Panc1 (cell line): ENCODE results near the gene PELI2. TPM values are rescaled to one million over a fixed set of nuclear protein-coding genes. Genes with fewer than 3 reads are reported as not detected.

ENCODE experiments used
- ATAC-seq: fragments of 200-7000 bp; cut with Tn5 transposase; 2 replicates; pipeline ENCODE4 v1.9.1; 2020; ENCODE audit warnings: mild to moderate bottlenecking, moderate library complexity
- BruUV-seq: library from RNA; stranded (reverse); fragments of 400-500 nt; replicated peaks from 2 replicates; lab custom pipeline; 2021; lab: Mats Ljungman, UMichigan
- CTCF ChIA-PET: fragments of 300-600 bp; sonication (Branson Sonifier 250); formaldehyde crosslinking; loops from one replicate; lab custom pipeline; 2022; ENCODE audit warnings: antibody characterized with exemption; lab: Charles Lee
- POLR2A ChIA-PET: fragments of 300-600 bp; sonication (Branson Sonifier 250); formaldehyde crosslinking; loops from one replicate; lab custom pipeline; 2022; ENCODE audit warnings: antibody characterized with exemption; lab: Charles Lee
- DNase-seq: peaks from one replicate; pipeline ENCODE4 v3.0.0-alpha.2; 2010; ENCODE audit warnings: low read depth, low spot score
- H3K27ac ChIP-seq: 2 replicates; pipeline ENCODE4 v1.5.1; 2011; ENCODE audit warnings: mild to moderate bottlenecking, low read length, inconsistent platforms
- H3K27me3 ChIP-seq: fragments of 200-500 bp; sonication (Bioruptor generic); 2 replicates; pipeline ENCODE4 v1.6.0; 2014; ENCODE audit warnings: low read length, inconsistent platforms; ENCODE audit not compliant: control insufficient read depth, insufficient read depth
- H3K36me3 ChIP-seq: fragments of 200-500 bp; sonication (Bioruptor generic); 2 replicates; pipeline ENCODE4 v1.5.1; 2014; ENCODE audit warnings: inconsistent platforms, mild to moderate bottlenecking, low read length, moderate library complexity; ENCODE audit not compliant: control insufficient read depth, insufficient read depth
- H3K4me1 ChIP-seq: 2 replicates; pipeline ENCODE4 v1.5.1; 2011; ENCODE audit warnings: inconsistent platforms, mild to moderate bottlenecking, low read length, moderate library complexity; ENCODE audit not compliant: control insufficient read depth, insufficient read depth
- H3K4me3 ChIP-seq, 2 experiments: 2 replicates each; pipeline ENCODE4 v1.5.1; 2011 to 2012; ENCODE audit warnings: low read depth in 2 of 2, low read length in 2 of 2, mild to moderate bottlenecking in 2 of 2, inconsistent platforms in 1 of 2, moderate library complexity in 1 of 2
- H3K9me3 ChIP-seq: fragments of 200-500 bp; sonication (Bioruptor generic); 2 replicates; pipeline ENCODE4 v1.5.1; 2014; ENCODE audit warnings: low read depth, mild to moderate bottlenecking, inconsistent platforms, low read length, moderate library complexity; ENCODE audit not compliant: control insufficient read depth, insufficient read depth
- POLR2AphosphoS5 ChIP-seq: IDR thresholded peaks from 2 replicates; pipeline ENCODE4 v1.6.1; 2012; ENCODE audit warnings: mild to moderate bottlenecking, low read depth, low read length, moderate library complexity
- SIN3A ChIP-seq: IDR thresholded peaks from 2 replicates; pipeline ENCODE4 v1.6.1; 2012; ENCODE audit warnings: low read depth, mild to moderate bottlenecking, low read length, moderate library complexity, borderline replicate concordance; ENCODE audit not compliant: insufficient read depth
- TCF7L2 ChIP-seq: IDR thresholded peaks from 2 replicates; pipeline ENCODE4 v1.6.1; 2011; ENCODE audit warnings: mild to moderate bottlenecking, low read depth, low read length, inconsistent platforms
- in situ Hi-C: cut with HindIII; loops from 2 replicates; pipeline ENCODE4 v1.10.0; 2016; ENCODE audit warnings: low sequenced_read_pairs, low pct_unique_long_range_greater_than_20kb
- intact Hi-C: fragments of 100-400 bp; cut with micrococcal nuclease; formaldehyde crosslinking; loops from one replicate; pipeline ENCODE4 v1.10.0; 2022; ENCODE audit not compliant: unreplicated experiment
- total RNA-seq: library from RNA; stranded (reverse); gene quantifications from one replicate; pipeline ENCODE4 v1.2.1, GENCODE V29; 2021; ENCODE audit not compliant: unreplicated experiment
- TF ChIP-seq, protein P1 (sequence below), 2 experiments: IDR thresholded peaks; 2 replicates each; pipeline ENCODE4 v1.6.1; 2011 to 2012; ENCODE audit warnings: low read depth in 2 of 2, control low read depth in 1 of 2, low read length in 1 of 2, mild to moderate bottlenecking in 1 of 2, moderate library complexity in 1 of 2; ENCODE audit not compliant: insufficient read depth in 1 of 2
- TF ChIP-seq, protein P2 (sequence below): fragments of 450-650 bp; IDR thresholded peaks from 2 replicates; pipeline ENCODE4 v1.5.1; 2017; ENCODE audit warnings: mild to moderate bottlenecking

The PELI2 gene
- total RNA-seq, 1 experiment from 2014 or later: 0.28 TPM

- intact Hi-C loops: no loop called here
- no peaks in the 10 kb centered on the region for H3K36me3 ChIP-seq
- H3K9me3 ChIP-seq: no peaks in the 10 kb centered on the region
- DNase-seq (no peak), ATAC-seq (no peak)
- ChIA-PET POLR2A (no interaction called here), CTCF (no interaction called here)
- H3K4me3 ChIP-seq: no peak overlapping the region
- in situ Hi-C loops: no loop called here
- H3K4me1 ChIP-seq: no peaks in the 10 kb centered on the region
- H3K27ac ChIP-seq: no peak overlapping the region
- H3K27me3 ChIP-seq: no peaks in the 10 kb centered on the region; the same call in 1 of the 2 replicates
- TF ChIP-seq SIN3A: no peak
- no TSS peak for BruUV-seq
Observed at GRCh38 chr14:56278383-56278782, 160.2 kb downstream of the PELI2 start.

DNA sequence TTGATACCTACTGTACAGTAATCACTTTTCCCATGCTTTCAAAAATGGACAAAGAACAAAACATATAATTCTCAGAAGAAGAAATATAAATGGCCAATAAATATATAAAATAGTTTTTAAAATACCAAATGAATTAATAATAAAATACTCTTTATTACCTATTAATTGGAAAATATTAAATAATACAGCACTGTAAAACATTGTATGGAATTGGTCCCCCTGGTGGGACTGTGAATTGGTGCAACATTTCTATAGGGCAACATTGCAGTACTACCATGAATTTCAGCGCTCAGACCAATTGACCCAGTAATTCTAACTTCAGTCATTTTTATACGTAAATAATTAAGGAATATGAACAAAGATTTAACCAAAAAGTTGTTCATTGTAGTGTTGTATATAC, 162.6 kb downstream of the PELI2 start:
- TF ChIP-seq SIN3A (no peak), TCF7L2 (no peak), POLR2AphosphoS5 (no peak)
- TF ChIP-seq, protein P1, sequence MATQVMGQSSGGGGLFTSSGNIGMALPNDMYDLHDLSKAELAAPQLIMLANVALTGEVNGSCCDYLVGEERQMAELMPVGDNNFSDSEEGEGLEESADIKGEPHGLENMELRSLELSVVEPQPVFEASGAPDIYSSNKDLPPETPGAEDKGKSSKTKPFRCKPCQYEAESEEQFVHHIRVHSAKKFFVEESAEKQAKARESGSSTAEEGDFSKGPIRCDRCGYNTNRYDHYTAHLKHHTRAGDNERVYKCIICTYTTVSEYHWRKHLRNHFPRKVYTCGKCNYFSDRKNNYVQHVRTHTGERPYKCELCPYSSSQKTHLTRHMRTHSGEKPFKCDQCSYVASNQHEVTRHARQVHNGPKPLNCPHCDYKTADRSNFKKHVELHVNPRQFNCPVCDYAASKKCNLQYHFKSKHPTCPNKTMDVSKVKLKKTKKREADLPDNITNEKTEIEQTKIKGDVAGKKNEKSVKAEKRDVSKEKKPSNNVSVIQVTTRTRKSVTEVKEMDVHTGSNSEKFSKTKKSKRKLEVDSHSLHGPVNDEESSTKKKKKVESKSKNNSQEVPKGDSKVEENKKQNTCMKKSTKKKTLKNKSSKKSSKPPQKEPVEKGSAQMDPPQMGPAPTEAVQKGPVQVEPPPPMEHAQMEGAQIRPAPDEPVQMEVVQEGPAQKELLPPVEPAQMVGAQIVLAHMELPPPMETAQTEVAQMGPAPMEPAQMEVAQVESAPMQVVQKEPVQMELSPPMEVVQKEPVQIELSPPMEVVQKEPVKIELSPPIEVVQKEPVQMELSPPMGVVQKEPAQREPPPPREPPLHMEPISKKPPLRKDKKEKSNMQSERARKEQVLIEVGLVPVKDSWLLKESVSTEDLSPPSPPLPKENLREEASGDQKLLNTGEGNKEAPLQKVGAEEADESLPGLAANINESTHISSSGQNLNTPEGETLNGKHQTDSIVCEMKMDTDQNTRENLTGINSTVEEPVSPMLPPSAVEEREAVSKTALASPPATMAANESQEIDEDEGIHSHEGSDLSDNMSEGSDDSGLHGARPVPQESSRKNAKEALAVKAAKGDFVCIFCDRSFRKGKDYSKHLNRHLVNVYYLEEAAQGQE (IDR thresholded peaks at IDR 0.05; ENCODE audit: insufficient read depth in 1 of 2, low read depth in 2 of 2, low read length in 1 of 2): no peak
- TF ChIP-seq, protein P2, sequence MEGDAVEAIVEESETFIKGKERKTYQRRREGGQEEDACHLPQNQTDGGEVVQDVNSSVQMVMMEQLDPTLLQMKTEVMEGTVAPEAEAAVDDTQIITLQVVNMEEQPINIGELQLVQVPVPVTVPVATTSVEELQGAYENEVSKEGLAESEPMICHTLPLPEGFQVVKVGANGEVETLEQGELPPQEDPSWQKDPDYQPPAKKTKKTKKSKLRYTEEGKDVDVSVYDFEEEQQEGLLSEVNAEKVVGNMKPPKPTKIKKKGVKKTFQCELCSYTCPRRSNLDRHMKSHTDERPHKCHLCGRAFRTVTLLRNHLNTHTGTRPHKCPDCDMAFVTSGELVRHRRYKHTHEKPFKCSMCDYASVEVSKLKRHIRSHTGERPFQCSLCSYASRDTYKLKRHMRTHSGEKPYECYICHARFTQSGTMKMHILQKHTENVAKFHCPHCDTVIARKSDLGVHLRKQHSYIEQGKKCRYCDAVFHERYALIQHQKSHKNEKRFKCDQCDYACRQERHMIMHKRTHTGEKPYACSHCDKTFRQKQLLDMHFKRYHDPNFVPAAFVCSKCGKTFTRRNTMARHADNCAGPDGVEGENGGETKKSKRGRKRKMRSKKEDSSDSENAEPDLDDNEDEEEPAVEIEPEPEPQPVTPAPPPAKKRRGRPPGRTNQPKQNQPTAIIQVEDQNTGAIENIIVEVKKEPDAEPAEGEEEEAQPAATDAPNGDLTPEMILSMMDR: no peak
- H3K27me3 ChIP-seq: no peaks in the 10 kb centered on the region; the same call in 1 of the 2 replicates
- H3K4me1 ChIP-seq: no peaks in the 10 kb centered on the region
- no peaks in the 10 kb centered on the region for H3K36me3 ChIP-seq
- BruUV-seq: no TSS peak
- no peaks in the 10 kb centered on the region for H3K9me3 ChIP-seq
- no peak overlapping the region for H3K4me3 ChIP-seq
- no peak for DNase-seq
- H3K27ac ChIP-seq: no peak overlapping the region
- CTCF ChIA-PET: no interaction called here
- POLR2A ChIA-PET: no interaction called here
- no peak for ATAC-seq
- in situ Hi-C loops: no loop called here
- intact Hi-C loops: no loop called here

- CTCF ChIA-PET: no interaction called here
- Histone ChIP-seq H3K27ac (no peak overlapping the region), H3K4me3 (no peak overlapping the region), H3K9me3 (no peaks in the 10 kb centered on the region), H3K4me1 (no peaks in the 10 kb centered on the region), H3K27me3 (no peaks in the 10 kb centered on the region; the same call in 1 of the 2 replicates), H3K36me3 (no peaks in the 10 kb centered on the region)
- no TSS peak for BruUV-seq
- intact Hi-C loops: no loop called here
- ATAC-seq (no peak), DNase-seq (no peak)
- POLR2A ChIA-PET: no interaction called here
- TF ChIP-seq, protein P2: no peak
- TF ChIP-seq POLR2AphosphoS5: no peak
- TF ChIP-seq TCF7L2: no peak
- TF ChIP-seq, protein P1 (IDR thresholded peaks at IDR 0.05; ENCODE audit: insufficient read depth in 1 of 2, low read depth in 2 of 2, low read length in 1 of 2): no peak
- TF ChIP-seq SIN3A: no peak
- in situ Hi-C loops: no loop called here
Observed at GRCh38 chr14:56282179-56282578, 164.0 kb downstream of the PELI2 start.
